GM12891 (cell line): Measurements from ENCODE around the gene TSPO2.

Experiments used
- PAX5 ChIP-seq: IDR thresholded peaks from 2 replicates; pipeline ENCODE4 v1.6.1; 2011; ENCODE audit warnings: low read length, moderate library complexity, mild to moderate bottlenecking; ENCODE audit not compliant: insufficient read depth, severe bottlenecking
- POLR2A ChIP-seq: IDR thresholded peaks from 2 replicates; pipeline ENCODE4 v1.6.1; 2011; ENCODE audit warnings: low read depth, low read length, control low read depth
- POLR2AphosphoS5 ChIP-seq: IDR thresholded peaks from 2 replicates; pipeline ENCODE4 v1.6.1; 2011; ENCODE audit warnings: low read depth, low read length, control low read depth
- POU2F2 ChIP-seq: IDR thresholded peaks from 2 replicates; pipeline ENCODE4 v1.6.1; 2011; ENCODE audit warnings: low read depth, mild to moderate bottlenecking, control low read depth, low read length, moderate library complexity
- SPI1 ChIP-seq: IDR thresholded peaks from 2 replicates; pipeline ENCODE4 v1.6.1; 2011; ENCODE audit warnings: low read depth, low read length, control low read depth
- TAF1 ChIP-seq: IDR thresholded peaks from 2 replicates; pipeline ENCODE4 v1.6.1; 2011; ENCODE audit warnings: low read depth, low read length, control low read depth

DNA sequence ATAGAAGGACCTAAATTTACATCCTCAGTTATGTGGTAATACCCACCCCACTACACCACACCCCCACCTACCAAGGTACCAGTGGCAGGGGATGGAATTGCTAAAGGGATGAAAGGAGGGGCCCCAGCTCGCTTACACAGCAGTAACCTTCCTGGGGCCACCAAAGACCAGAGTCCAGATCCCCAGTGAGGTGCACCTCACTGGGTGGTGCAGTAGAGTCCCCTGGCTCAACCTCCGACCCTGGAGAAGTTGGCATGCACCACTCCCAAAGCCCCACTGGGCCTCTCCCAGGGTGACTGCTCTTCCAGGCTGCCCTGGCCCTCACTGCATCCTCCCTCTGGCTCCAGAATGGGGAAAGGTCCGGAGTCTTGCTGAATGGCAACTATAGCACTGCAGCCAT is 4.1 kb upstream of the TSPO2 start:
- TF ChIP-seq POLR2A (no peak), POLR2AphosphoS5 (no peak), TAF1 (no peak), PAX5 (no peak), SPI1 (no peak), POU2F2 (no peak)
